SK-N-SH treated with all-trans-retinoic acid at 6 μM for 48 hours (cell line): Measurements from ENCODE around the gene SLC25A34.

ENCODE experiments used
- BACH2 ChIP-seq: fragments of 250-450 bp; sonication (Bioruptor Pico); IDR thresholded peaks from 2 replicates; pipeline ENCODE4 v1.9.0; 2021; ENCODE audit warnings: mild to moderate bottlenecking, borderline replicate concordance
- SNAI2 ChIP-seq: fragments of 250-450 bp; sonication (Bioruptor Pico); IDR thresholded peaks from 2 replicates; pipeline ENCODE4 v1.5.0; 2020; ENCODE audit warnings: mild to moderate bottlenecking, moderate library complexity
- TCF4 ChIP-seq: fragments of 250-450 bp; sonication (Bioruptor Pico); IDR thresholded peaks from 2 replicates; pipeline ENCODE4 v1.8.0; 2021; ENCODE audit warnings: mild to moderate bottlenecking, moderate library complexity, borderline replicate concordance
- ZFP3 ChIP-seq: fragments of 250-450 bp; sonication (Bioruptor Pico); IDR thresholded peaks from 2 replicates; pipeline ENCODE4 v1.5.0; 2020; ENCODE audit warnings: mild to moderate bottlenecking, moderate library complexity
- ZFP30 ChIP-seq: fragments of 450-650 bp; formaldehyde crosslinking; IDR thresholded peaks from 2 replicates; pipeline ENCODE4 v1.5.0; 2022; ENCODE audit warnings: mild to moderate bottlenecking, moderate library complexity
- ZNF70 ChIP-seq: fragments of 450-650 bp; formaldehyde crosslinking; IDR thresholded peaks from 2 replicates; pipeline ENCODE4 v1.5.0; 2020; ENCODE audit warnings: mild to moderate bottlenecking, moderate library complexity
- TF ChIP-seq, protein P1 (sequence below): fragments of 250-450 bp; sonication (Bioruptor Pico); IDR thresholded peaks from 2 replicates; pipeline ENCODE4 v1.5.1; 2020; ENCODE audit warnings: low read depth, mild to moderate bottlenecking, moderate library complexity
- TF ChIP-seq, protein P2 (sequence below): fragments of 250-450 bp; sonication (Bioruptor Pico); IDR thresholded peaks from 2 replicates; pipeline ENCODE4 v1.8.0; 2020; ENCODE audit warnings: mild to moderate bottlenecking, moderate library complexity, borderline replicate concordance
- TF ChIP-seq, protein P3 (sequence below): fragments of 250-450 bp; sonication (Bioruptor Pico); IDR thresholded peaks from 2 replicates; pipeline ENCODE4 v1.5.1; 2021; ENCODE audit warnings: mild to moderate bottlenecking, moderate library complexity
- TF ChIP-seq, protein P4 (sequence below): fragments of 250-450 bp; sonication (Bioruptor Pico); IDR thresholded peaks from 2 replicates; pipeline ENCODE4 v1.5.0; 2020; ENCODE audit warnings: mild to moderate bottlenecking, moderate library complexity

DNA sequence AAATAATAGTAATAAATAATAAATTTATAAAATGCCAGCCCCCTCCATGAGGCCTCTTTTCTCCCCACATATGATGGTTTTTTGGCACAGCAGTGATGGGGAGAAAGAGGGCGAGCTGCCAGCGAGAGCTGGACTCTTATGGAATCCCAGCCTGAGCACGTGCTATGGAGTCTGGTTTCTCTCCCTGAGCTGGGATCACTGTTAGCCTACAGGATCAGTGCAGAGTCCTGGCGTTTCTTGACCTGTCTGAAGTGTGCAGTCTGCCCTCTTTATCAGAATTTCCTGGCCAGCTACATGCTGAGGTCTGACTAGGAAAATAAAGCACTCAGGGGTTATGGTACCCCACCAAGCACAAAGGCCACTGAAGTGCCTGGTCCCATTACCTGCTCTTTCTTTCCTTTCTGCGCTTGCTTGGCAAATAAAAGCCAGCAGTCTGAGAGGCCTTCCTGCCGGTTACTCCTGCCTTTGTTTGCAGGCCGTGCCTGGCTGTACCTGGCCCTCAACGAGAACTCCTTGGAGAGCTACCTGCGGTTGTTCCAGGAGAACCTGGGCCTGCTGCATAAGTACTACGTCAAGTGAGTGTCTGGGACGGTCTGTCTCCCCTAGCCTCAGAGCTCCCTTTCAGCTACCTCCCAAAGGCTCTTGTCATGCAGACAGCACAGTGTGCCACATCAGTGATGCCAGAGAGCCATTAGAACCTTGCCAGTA, 18.5 kb upstream of the SLC25A34 start:
- TF ChIP-seq ZFP3 (CRISPR knock-in tag) (no peak), TCF4 (CRISPR knock-in tag) (no peak), ZFP30 (CRISPR knock-in tag) (no peak), SNAI2 (CRISPR knock-in tag) (no peak), ZNF70 (CRISPR knock-in tag) (no peak), BACH2 (CRISPR knock-in tag) (no peak)
- TF ChIP-seq, protein P1, sequence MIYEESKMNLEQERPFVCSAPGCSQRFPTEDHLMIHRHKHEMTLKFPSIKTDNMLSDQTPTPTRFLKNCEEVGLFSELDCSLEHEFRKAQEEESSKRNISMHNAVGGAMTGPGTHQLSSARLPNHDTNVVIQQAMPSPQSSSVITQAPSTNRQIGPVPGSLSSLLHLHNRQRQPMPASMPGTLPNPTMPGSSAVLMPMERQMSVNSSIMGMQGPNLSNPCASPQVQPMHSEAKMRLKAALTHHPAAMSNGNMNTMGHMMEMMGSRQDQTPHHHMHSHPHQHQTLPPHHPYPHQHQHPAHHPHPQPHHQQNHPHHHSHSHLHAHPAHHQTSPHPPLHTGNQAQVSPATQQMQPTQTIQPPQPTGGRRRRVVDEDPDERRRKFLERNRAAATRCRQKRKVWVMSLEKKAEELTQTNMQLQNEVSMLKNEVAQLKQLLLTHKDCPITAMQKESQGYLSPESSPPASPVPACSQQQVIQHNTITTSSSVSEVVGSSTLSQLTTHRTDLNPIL (CRISPR knock-in tag) = no peak
- TF ChIP-seq, protein P2, sequence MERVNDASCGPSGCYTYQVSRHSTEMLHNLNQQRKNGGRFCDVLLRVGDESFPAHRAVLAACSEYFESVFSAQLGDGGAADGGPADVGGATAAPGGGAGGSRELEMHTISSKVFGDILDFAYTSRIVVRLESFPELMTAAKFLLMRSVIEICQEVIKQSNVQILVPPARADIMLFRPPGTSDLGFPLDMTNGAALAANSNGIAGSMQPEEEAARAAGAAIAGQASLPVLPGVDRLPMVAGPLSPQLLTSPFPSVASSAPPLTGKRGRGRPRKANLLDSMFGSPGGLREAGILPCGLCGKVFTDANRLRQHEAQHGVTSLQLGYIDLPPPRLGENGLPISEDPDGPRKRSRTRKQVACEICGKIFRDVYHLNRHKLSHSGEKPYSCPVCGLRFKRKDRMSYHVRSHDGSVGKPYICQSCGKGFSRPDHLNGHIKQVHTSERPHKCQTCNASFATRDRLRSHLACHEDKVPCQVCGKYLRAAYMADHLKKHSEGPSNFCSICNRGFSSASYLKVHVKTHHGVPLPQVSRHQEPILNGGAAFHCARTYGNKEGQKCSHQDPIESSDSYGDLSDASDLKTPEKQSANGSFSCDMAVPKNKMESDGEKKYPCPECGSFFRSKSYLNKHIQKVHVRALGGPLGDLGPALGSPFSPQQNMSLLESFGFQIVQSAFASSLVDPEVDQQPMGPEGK (CRISPR knock-in tag) = no peak
- TF ChIP-seq, protein P3, sequence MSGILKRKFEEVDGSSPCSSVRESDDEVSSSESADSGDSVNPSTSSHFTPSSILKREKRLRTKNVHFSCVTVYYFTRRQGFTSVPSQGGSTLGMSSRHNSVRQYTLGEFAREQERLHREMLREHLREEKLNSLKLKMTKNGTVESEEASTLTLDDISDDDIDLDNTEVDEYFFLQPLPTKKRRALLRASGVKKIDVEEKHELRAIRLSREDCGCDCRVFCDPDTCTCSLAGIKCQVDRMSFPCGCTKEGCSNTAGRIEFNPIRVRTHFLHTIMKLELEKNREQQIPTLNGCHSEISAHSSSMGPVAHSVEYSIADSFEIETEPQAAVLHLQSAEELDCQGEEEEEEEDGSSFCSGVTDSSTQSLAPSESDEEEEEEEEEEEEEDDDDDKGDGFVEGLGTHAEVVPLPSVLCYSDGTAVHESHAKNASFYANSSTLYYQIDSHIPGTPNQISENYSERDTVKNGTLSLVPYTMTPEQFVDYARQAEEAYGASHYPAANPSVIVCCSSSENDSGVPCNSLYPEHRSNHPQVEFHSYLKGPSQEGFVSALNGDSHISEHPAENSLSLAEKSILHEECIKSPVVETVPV = no peak
- TF ChIP-seq, protein P4, sequence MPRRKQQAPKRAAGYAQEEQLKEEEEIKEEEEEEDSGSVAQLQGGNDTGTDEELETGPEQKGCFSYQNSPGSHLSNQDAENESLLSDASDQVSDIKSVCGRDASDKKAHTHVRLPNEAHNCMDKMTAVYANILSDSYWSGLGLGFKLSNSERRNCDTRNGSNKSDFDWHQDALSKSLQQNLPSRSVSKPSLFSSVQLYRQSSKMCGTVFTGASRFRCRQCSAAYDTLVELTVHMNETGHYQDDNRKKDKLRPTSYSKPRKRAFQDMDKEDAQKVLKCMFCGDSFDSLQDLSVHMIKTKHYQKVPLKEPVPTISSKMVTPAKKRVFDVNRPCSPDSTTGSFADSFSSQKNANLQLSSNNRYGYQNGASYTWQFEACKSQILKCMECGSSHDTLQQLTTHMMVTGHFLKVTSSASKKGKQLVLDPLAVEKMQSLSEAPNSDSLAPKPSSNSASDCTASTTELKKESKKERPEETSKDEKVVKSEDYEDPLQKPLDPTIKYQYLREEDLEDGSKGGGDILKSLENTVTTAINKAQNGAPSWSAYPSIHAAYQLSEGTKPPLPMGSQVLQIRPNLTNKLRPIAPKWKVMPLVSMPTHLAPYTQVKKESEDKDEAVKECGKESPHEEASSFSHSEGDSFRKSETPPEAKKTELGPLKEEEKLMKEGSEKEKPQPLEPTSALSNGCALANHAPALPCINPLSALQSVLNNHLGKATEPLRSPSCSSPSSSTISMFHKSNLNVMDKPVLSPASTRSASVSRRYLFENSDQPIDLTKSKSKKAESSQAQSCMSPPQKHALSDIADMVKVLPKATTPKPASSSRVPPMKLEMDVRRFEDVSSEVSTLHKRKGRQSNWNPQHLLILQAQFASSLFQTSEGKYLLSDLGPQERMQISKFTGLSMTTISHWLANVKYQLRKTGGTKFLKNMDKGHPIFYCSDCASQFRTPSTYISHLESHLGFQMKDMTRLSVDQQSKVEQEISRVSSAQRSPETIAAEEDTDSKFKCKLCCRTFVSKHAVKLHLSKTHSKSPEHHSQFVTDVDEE = no peak
